Measurements from ENCODE around the gene NID2. TPM values are rescaled to one million over a fixed set of nuclear protein-coding genes. Genes with fewer than 3 reads are reported as not detected.
A peak's percentile ranks its signal among the peaks of the same experiment; 100 is the strongest.

NID2 gene
- total RNA-seq, 2 donors from 2014 or later = 29.4 to 42.1 TPM

- peak; percentile 97 for DNase-seq
- peak; percentile 99 to 100 for ATAC-seq
- intact Hi-C loops (cut with DNase I) = loop anchor here in 1 of 2 donors (10.0 kb wide), 1 partner anchor 285 kb away; no protein-coding TSS in a partner anchor
Observed at GRCh38 chr14:51989293-51990234, 79.3 kb downstream of the NID2 start, which contains the start of gene RTRAF. RTRAF (plus strand) TSS chr14:51989546; CDS start chr14:51989640, 94 bp downstream.

- intact Hi-C loops (cut with DNase I) = no loop called here
- no peak for ATAC-seq
Observed at GRCh38 chr14:51988221-51988620, 80.6 kb downstream of the NID2 start.

GRCh38 chr14:51981218-51981854 lies 87.5 kb downstream of the NID2 start:
- ATAC-seq (no peak), DNase-seq (no peak)
- intact Hi-C loops (cut with DNase I) = no loop called here

More at GRCh38 chr14:51988221-51988620, 80.6 kb downstream of the NID2 start:
- DNase-seq = no peak

- DNase-seq = peak; percentile 82
- intact Hi-C loops (cut with DNase I) = loop anchor here in 1 of 2 donors (10.0 kb wide), 1 partner anchor 114 kb away; the partner anchor contains the start of gene GNG2
- ATAC-seq = peak; percentile 79 to 81
Observed at GRCh38 chr14:51979088-51979709, 89.7 kb downstream of the NID2 start.

- intact Hi-C loops (cut with DNase I) = loop anchor here in 1 of 2 donors (10.0 kb wide), 1 partner anchor 114 kb away; the partner anchor contains the start of gene GNG2
- no peak for DNase-seq
- ATAC-seq = peak; percentile 8 to 60
Observed at GRCh38 chr14:51978681-51979085, 90.2 kb downstream of the NID2 start.

GRCh38 chr14:51977075-51977474 lies 91.8 kb downstream of the NID2 start:
- intact Hi-C loops (cut with DNase I) = loop anchor here in 1 of 2 donors (10.0 kb wide), 1 partner anchor 112 kb away; the partner anchor contains the start of gene GNG2
- no peak for DNase-seq
- ATAC-seq = peak in 1 of 2 donors; percentile 74

- no peak for ATAC-seq
- no peak for DNase-seq
- intact Hi-C loops (cut with DNase I) = loop anchor here in 1 of 2 donors (10.0 kb wide), 1 partner anchor 108 kb away; the partner anchor contains the start of gene GNG2
Observed at GRCh38 chr14:51972566-51972965, 96.3 kb downstream of the NID2 start.

GRCh38 chr14:51969852-51970540 lies 98.9 kb downstream of the NID2 start:
- intact Hi-C loops (cut with DNase I) = loop anchor here in 1 of 2 donors (10.0 kb wide), 1 partner anchor 105 kb away; the partner anchor contains the start of gene GNG2
- ATAC-seq = no peak

GRCh38 chr14:51967521-51967920 lies 101.3 kb downstream of the NID2 start:
- DNase-seq (no peak), ATAC-seq (no peak)
- intact Hi-C loops (cut with DNase I) = no loop called here

More at GRCh38 chr14:51969852-51970540, 98.9 kb downstream of the NID2 start:
- DNase-seq = no peak

GRCh38 chr14:51963286-51963685 lies 105.6 kb downstream of the NID2 start:
- DNase-seq (no peak), ATAC-seq (no peak)
- intact Hi-C loops (cut with DNase I) = no loop called here

- DNase-seq (no peak), ATAC-seq (no peak)
- intact Hi-C loops (cut with DNase I) = no loop called here
Observed at GRCh38 chr14:51962711-51963110, 106.1 kb downstream of the NID2 start.

GRCh38 chr14:51960866-51961265 lies 108.0 kb downstream of the NID2 start:
- intact Hi-C loops (cut with DNase I) = no loop called here
- ATAC-seq = no peak
- no peak for DNase-seq

GRCh38 chr14:51959928-51960327 lies 108.9 kb downstream of the NID2 start:
- ATAC-seq (no peak), DNase-seq (no peak)
- intact Hi-C loops (cut with DNase I) = no loop called here

GRCh38 chr14:51957950-51958349 lies 110.9 kb downstream of the NID2 start:
- no peak for ATAC-seq
- no peak for DNase-seq
- intact Hi-C loops (cut with DNase I) = no loop called here

Other genes starting within 250 kb of the NID2 start
- 10 to 100 TPM; 15.0 to 25.6 TPM for gene GNG2, start 208.4 kb downstream of the NID2 start, total RNA-seq
- 100 to 1,000 TPM; 172 to 187 TPM for gene RTRAF, start 79.5 kb downstream of the NID2 start, total RNA-seq
- under 1 TPM; 0.52 to 0.85 TPM for gene PTGDR, start 198.6 kb upstream of the NID2 start, total RNA-seq
- gene PTGER2, start 245.3 kb upstream of the NID2 start, total RNA-seq = 1 to 10 TPM; 2.3 to 2.4 TPM

All from left cardiac atrium (tissue), 4 donors.